CD4-positive, alpha-beta T cell (primary cell): Measurements from ENCODE around the gene KIAA0586. TPM values are rescaled to one million over a fixed set of nuclear protein-coding genes. Genes with fewer than 3 reads are reported as not detected.

Experiments
- ATAC-seq: fragments of 200-7000 bp; cut with Tn5 transposase; one replicate; pipeline ENCODE4 v1.10.0; 2022; ENCODE audit warnings: mild to moderate bottlenecking; ENCODE audit not compliant: poor library complexity
- CTCF ChIA-PET: fragments of 350-600 bp; sonication (Branson Sonifier 250); formaldehyde crosslinking; loops from one replicate; lab custom pipeline; 2021; ENCODE audit warnings: antibody characterized with exemption, inconsistent platforms; lab: Charles Lee
- POLR2A ChIA-PET: fragments of 350-600 bp; sonication (Branson Sonifier 250); formaldehyde crosslinking; loops from one replicate; lab custom pipeline; 2021; ENCODE audit warnings: antibody characterized with exemption, inconsistent platforms; lab: Charles Lee
- DNase-seq, 14 experiments: peaks; one replicate each; pipeline ENCODE4 v3.0.0-alpha.2; 2013 to 2020; ENCODE audit warnings: mixed read lengths in 2 of 14
- H3K27ac ChIP-seq, 2 donors: one replicate each; pipeline versions ENCODE4 v1.5.1 to v1.7.0; 2013; ENCODE audit warnings: low read length in 2 of 2, low read depth in 1 of 2, mild to moderate bottlenecking in 1 of 2
- H3K27me3 ChIP-seq, 2 experiments: 1 replicate in 1 of 2; 2 replicates in 1 of 2; pipeline versions ENCODE4 v1.6.1 to v1.7.0; 2013; ENCODE audit warnings: low read length in 2 of 2, control low read depth in 1 of 2, mild to moderate bottlenecking in 1 of 2, moderate library complexity in 1 of 2; ENCODE audit not compliant: insufficient read depth in 2 of 2, control insufficient read depth in 1 of 2
- H3K36me3 ChIP-seq: one replicate; pipeline ENCODE4 v1.6.1; 2013; ENCODE audit warnings: low read length, control low read depth; ENCODE audit not compliant: insufficient read depth
- H3K4me1 ChIP-seq: one replicate; pipeline ENCODE4 v1.6.1; 2013; ENCODE audit warnings: low read length, control low read depth; ENCODE audit not compliant: insufficient read depth
- H3K4me3 ChIP-seq: one replicate; pipeline ENCODE4 v1.5.1; 2013; ENCODE audit warnings: mild to moderate bottlenecking, low read length, moderate library complexity
- H3K9me3 ChIP-seq, 2 experiments: 1 replicate in 1 of 2; 2 replicates in 1 of 2; pipeline versions ENCODE4 v1.6.1 to v1.7.0; 2013; ENCODE audit warnings: low read length in 2 of 2, mild to moderate bottlenecking in 2 of 2, control low read depth in 1 of 2, moderate library complexity in 1 of 2; ENCODE audit not compliant: control insufficient read depth in 1 of 2, insufficient read depth in 1 of 2
- H3K27ac Mint-ChIP-seq: one replicate; pipeline ENCODE4 v1.8.0; 2020; ENCODE audit warnings: mixed read lengths
- H3K27me3 Mint-ChIP-seq: one replicate; pipeline ENCODE4 v1.8.0; 2021; ENCODE audit warnings: mixed read lengths
- H3K36me3 Mint-ChIP-seq: one replicate; pipeline ENCODE4 v1.8.0; 2021; ENCODE audit warnings: low read depth, mixed read lengths
- H3K4me1 Mint-ChIP-seq: one replicate; pipeline ENCODE4 v1.8.0; 2021; ENCODE audit warnings: low read depth, mixed read lengths
- H3K4me3 Mint-ChIP-seq: one replicate; pipeline ENCODE4 v1.8.0; 2020; ENCODE audit warnings: mild to moderate bottlenecking, mixed read lengths
- H3K9me3 Mint-ChIP-seq: one replicate; pipeline ENCODE4 v1.8.0; 2020; ENCODE audit warnings: mixed read lengths
- CTCF ChIP-seq: fragments of 200-600 bp; IDR thresholded peaks from one replicate; pipeline ENCODE4 v1.8.0; 2022; ENCODE audit warnings: antibody characterized with exemption, mild to moderate bottlenecking
- intact Hi-C, 2 experiments: fragments of 100-400 bp; cut with DNase I in 1 of 2; cut with micrococcal nuclease in 1 of 2; formaldehyde crosslinking; loops; one replicate each; pipeline versions ENCODE4 v1.15.1 to v1.9.0; 2023 to 2025; cut with DNase I, micrococcal nuclease
- total RNA-seq, 174 experiments: library from RNA in 2 of 174; stranded (reverse) in 2 of 174; gene quantifications; one replicate each; pipeline ENCODE4 v1.2.3 and lab custom pipeline; 2021 to 2026

The KIAA0586 gene
- total RNA-seq, 2 experiments from 2014 or later = 16.5 to 18.2 TPM

GRCh38 chr14:58541633-58542022, 114.1 kb downstream of the KIAA0586 start:
- peaks cover 3% of the 10 kb centered on the region for H3K9me3 Mint-ChIP-seq
- H3K36me3 Mint-ChIP-seq = peaks cover 39% of the 10 kb centered on the region
- peaks cover 7% of the 10 kb centered on the region for H3K36me3 ChIP-seq
- ChIA-PET POLR2A (no interaction called here), CTCF (no interaction called here)
- intact Hi-C loops = no loop called here
- H3K9me3 ChIP-seq = no peaks in the 10 kb centered on the region
- H3K27me3 Mint-ChIP-seq = no peaks in the 10 kb centered on the region
- H3K27ac ChIP-seq = no peak overlapping the region
- TF ChIP-seq CTCF = no peak
- H3K27ac Mint-ChIP-seq = no peak overlapping the region
- no peak overlapping the region for H3K4me3 Mint-ChIP-seq
- no peaks in the 10 kb centered on the region for H3K4me1 ChIP-seq
- H3K27me3 ChIP-seq = no peaks in the 10 kb centered on the region
- H3K4me1 Mint-ChIP-seq = no peaks in the 10 kb centered on the region
- ATAC-seq (no peak), DNase-seq (no peak)
- H3K4me3 ChIP-seq = no peak overlapping the region

- TF ChIP-seq CTCF = no peak
- H3K27me3 Mint-ChIP-seq = no peaks in the 10 kb centered on the region
- H3K27me3 ChIP-seq = no peaks in the 10 kb centered on the region
- H3K4me3 Mint-ChIP-seq = no peak overlapping the region
- DNase-seq (no peak), ATAC-seq (no peak)
- H3K27ac ChIP-seq = no peak overlapping the region
- no peak overlapping the region for H3K27ac Mint-ChIP-seq
- peaks cover 7% of the 10 kb centered on the region for H3K36me3 ChIP-seq
- CTCF ChIA-PET = interaction anchor here (0.6 kb wide), 1 partner anchor 960 kb away, joined by 3 read pairs; no protein-coding TSS in a partner anchor
- H3K4me1 Mint-ChIP-seq = no peaks in the 10 kb centered on the region
- intact Hi-C loops = no loop called here
- no peaks in the 10 kb centered on the region for H3K9me3 ChIP-seq
- peaks cover 3% of the 10 kb centered on the region for H3K9me3 Mint-ChIP-seq
- H3K36me3 Mint-ChIP-seq = peaks cover 35% of the 10 kb centered on the region
- no peaks in the 10 kb centered on the region for H3K4me1 ChIP-seq
- POLR2A ChIA-PET = no interaction called here
- no peak overlapping the region for H3K4me3 ChIP-seq
Measured at GRCh38 chr14:58543253-58543652, 115.7 kb downstream of the KIAA0586 start.

GRCh38 chr14:58547649-58548048, 120.1 kb downstream of the KIAA0586 start:
- intact Hi-C loops = no loop called here
- Histone ChIP-seq H3K4me1 (no peaks in the 10 kb centered on the region), H3K4me3 (no peak overlapping the region), H3K27me3 (no peaks in the 10 kb centered on the region), H3K36me3 (peaks cover 7% of the 10 kb centered on the region), H3K9me3 (no peaks in the 10 kb centered on the region), H3K27ac (no peak overlapping the region)
- ChIA-PET CTCF (interaction anchor here (1.5 kb wide), 1 partner anchor 46 kb away, joined by 6 read pairs; no protein-coding TSS in a partner anchor), POLR2A (no interaction called here)
- Mint-ChIP-seq H3K27me3 (no peaks in the 10 kb centered on the region), H3K4me1 (no peaks in the 10 kb centered on the region), H3K9me3 (peaks cover 3% of the 10 kb centered on the region), H3K36me3 (peaks cover 33% of the 10 kb centered on the region), H3K27ac (no peak overlapping the region), H3K4me3 (no peak overlapping the region)
- DNase-seq (no peak), ATAC-seq (no peak)
- no peak for TF ChIP-seq CTCF
